ENCODE measurements around the gene ADAM11.
A peak's percentile ranks its signal among the peaks of the same experiment; 100 is the strongest.

ADAM11 gene

GRCh38 chr17:44775136-44775837 lies 16.5 kb downstream of the ADAM11 start:
- DNase-seq, result peak; percentile 98

GRCh38 chr17:44775838-44776621 lies 17.2 kb downstream of the ADAM11 start:
- DNase-seq, result no peak

- DNase-seq, result no peak
These were observed 18.0 kb downstream of the ADAM11 start for GRCh38 chr17:44776628-44777393.

- no peak for DNase-seq
These were observed 18.9 kb downstream of the ADAM11 start for GRCh38 chr17:44777394-44778348.

- DNase-seq, result no peak
These were observed 19.9 kb downstream of the ADAM11 start for GRCh38 chr17:44778656-44779210.

GRCh38 chr17:44779211-44780025 lies 20.6 kb downstream of the ADAM11 start:
- DNase-seq, result peak; percentile 85

- DNase-seq, result no peak
These were observed 21.4 kb downstream of the ADAM11 start for GRCh38 chr17:44780161-44780560.

- DNase-seq, result no peak
These were observed 22.2 kb downstream of the ADAM11 start for GRCh38 chr17:44780845-44781480.

- no peak for DNase-seq
These were observed 22.9 kb downstream of the ADAM11 start for GRCh38 chr17:44781551-44782325.

- DNase-seq, result no peak
These were observed 23.6 kb downstream of the ADAM11 start for GRCh38 chr17:44782326-44782850.

GRCh38 chr17:44785921-44786320 lies 27.1 kb downstream of the ADAM11 start:
- no peak for DNase-seq

GRCh38 chr17:44786551-44787081 lies 27.8 kb downstream of the ADAM11 start:
- DNase-seq, result no peak

GRCh38 chr17:44787271-44787940 lies 28.6 kb downstream of the ADAM11 start:
- DNase-seq, result no peak

GRCh38 chr17:44788139-44788538 lies 29.4 kb downstream of the ADAM11 start:
- DNase-seq, result no peak

- DNase-seq, result peak; percentile 57
These were observed 33.5 kb downstream of the ADAM11 start for GRCh38 chr17:44792276-44792675.

- peak; percentile 34 for DNase-seq
These were observed 35.4 kb downstream of the ADAM11 start for GRCh38 chr17:44793885-44794842.

GRCh38 chr17:44794851-44795413 lies 36.1 kb downstream of the ADAM11 start:
- peak; percentile 90 for DNase-seq
